T47D (cell line): ENCODE results near the gene ZNF785.

Experiments used
- DNase-seq, 2 experiments: peaks; one replicate each; pipeline versions ENCODE4 v3.0.0 to v3.0.0-alpha.2; 2011 to 2012; ENCODE audit warnings: low read depth in 1 of 2, low spot score in 1 of 2
- JUND ChIP-seq: IDR thresholded peaks from 2 replicates; pipeline ENCODE4 v1.6.1; 2012; ENCODE audit warnings: low read depth
- in situ Hi-C: cut with HindIII; loops from 2 replicates; pipeline ENCODE4 v1.10.0; 2016; ENCODE audit warnings: low sequenced_read_pairs, low pct_unique_long_range_greater_than_20kb

The ZNF785 gene

DNA sequence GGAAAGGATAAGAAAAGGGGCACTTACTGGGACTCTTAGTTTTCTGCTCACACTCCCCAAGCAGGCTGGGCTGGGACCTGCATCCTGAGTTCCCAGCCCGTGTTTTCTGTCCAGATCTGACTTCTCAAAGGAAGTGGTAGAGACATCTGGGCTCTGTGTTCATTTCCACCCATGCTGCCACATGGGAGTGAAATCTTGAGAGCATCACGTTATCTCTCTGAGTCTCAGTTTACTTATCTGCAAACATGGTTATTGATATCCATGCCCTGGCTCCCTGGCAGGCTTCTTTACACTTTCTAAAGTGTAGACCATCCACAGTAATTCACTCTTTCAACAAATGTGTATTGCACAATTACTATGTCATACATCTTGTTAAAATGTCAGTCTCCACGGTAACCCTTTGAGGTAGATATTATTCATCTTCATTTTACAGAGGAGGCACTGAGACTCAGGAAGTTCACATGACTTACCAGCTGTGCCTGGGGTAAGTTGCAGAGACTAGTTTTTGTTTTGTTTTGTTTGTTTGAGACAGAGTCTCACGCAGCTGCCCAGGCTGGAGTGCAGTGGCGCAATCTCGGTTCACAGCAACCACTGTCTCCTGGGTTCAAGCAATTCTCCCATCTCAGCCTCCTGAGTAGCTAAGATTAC, 17.4 kb downstream of the ZNF785 start:
- in situ Hi-C loops: no loop called here
- TF ChIP-seq JUND: no peak
- no peak for DNase-seq

DNA sequence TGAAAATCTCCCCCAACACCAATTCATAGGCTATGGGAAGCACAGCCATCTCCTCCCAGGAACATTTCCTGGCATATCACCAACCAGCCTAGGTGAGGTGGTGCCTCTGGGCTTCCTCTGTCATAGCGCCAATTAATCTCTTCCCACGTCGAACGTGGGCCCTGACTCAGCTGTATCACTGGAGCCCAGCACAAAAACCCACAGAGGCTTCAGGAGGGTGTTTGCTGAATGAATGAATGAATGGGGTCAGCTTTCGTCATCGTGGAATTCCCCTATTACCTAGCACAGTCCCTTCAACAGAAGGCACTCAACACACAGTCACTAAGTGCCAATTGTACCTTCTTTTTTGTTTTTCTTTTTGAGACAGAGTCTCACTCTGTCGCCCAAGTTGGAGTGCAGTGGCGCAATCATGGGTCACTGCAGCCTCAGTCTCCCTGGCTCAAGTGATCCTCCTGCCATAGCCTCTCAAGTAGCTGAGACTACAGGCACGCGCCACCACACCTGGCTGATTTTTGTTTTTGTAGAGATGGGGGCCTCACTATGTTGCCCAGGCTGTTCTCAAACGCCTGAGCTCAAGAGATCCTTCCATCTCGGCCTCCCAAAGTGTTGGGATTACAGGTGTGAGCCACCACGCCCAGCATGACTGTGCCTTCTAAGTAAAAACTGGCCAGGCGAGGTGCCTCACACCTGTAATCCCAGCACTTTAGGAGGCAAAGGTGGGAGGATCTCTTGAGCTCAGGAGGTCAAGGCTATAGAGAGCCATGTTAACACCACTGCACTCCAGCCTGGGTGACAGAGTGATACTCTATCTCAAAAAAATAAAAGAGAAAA, 18.1 kb downstream of the ZNF785 start:
- in situ Hi-C loops: no loop called here
- TF ChIP-seq JUND: no peak
- DNase-seq: no peak

DNA sequence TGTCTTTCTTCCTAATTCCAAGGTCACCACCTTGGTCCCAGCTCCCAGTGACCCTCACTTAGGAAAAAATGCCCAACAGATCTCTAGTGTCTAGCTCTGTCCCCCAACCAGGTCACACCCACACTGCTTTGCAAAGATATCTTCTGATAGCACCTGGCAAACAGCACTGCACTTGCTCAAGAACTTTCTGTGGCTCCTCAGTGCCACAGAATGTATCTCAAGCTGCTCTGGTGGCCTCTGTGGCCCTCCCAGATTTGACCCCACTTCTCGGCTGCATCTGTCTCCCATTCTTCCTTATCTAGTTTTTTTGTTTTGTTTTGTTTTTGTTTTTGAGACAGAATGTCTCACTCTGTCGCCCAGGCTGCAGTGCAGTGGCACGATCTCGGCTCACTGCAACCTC, 19.0 kb downstream of the ZNF785 start:
- DNase-seq: no peak
- TF ChIP-seq JUND: no peak
- in situ Hi-C loops: no loop called here

DNA sequence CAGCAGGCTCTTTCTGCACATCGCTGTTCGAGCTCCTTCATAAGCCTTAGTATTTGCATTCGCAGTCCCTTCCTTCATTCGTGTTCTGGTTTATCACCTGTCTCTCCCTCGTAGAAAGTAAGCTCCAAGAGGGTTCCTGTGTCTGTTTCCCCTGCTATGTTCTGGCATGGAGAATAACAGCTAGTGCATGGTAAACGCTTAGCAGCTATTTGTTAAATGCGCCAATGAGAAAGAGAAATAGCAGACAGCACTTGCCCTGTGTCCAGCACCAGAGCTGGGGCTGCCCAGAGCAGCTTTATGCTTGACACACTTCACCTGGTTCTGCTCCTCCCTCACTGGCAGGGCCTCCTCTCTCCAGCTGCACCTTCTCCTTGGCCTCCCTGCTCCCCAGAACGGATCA, 19.5 kb downstream of the ZNF785 start:
- TF ChIP-seq JUND: no peak
- no peak for DNase-seq
- in situ Hi-C loops: no loop called here

DNA sequence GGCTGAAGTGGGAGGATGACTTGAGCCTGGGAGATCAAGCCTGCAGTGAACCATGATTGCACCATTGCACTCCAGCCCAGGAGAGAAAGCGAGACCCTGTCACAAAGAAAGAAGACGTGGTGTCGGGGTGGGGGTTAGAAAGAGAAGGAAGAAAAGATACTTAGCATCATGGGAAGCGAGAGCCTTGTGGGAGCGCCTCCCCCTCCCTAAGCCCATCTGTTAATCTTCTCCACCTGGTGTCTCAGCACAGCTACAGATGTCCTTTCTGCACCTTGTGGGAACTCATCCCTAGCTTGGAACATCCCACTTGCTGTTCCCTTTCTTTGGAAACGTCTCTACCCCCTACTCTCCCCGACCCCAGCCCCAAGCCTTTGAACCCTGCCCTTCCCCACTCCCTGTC, 20.0 kb downstream of the ZNF785 start:
- DNase-seq: no peak
- in situ Hi-C loops: no loop called here
- no peak for TF ChIP-seq JUND

DNA sequence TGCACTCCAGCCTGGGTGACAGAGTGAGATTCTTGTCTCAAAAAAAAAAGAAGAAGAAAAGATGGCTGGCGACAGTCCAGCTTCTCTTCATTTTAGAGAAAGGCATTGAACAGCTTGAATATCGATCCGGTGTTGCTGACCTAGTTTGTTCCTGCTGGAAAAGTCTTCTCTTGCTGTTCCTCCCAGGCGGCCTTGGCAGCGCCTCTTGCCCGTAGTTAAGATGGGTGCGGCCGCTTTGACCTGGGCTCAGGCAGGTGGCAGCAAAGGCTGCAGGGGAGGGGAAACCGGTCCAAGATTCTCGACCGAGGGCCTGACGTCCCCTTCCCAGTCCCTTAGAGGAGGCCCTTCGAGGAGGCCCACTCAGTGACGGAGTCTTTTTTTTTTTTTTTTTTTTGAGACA, 23.5 kb downstream of the ZNF785 start:
- DNase-seq: peak in 1 of 2 experiments; percentile 22
- in situ Hi-C loops: no loop called here
- TF ChIP-seq JUND: no peak

DNA sequence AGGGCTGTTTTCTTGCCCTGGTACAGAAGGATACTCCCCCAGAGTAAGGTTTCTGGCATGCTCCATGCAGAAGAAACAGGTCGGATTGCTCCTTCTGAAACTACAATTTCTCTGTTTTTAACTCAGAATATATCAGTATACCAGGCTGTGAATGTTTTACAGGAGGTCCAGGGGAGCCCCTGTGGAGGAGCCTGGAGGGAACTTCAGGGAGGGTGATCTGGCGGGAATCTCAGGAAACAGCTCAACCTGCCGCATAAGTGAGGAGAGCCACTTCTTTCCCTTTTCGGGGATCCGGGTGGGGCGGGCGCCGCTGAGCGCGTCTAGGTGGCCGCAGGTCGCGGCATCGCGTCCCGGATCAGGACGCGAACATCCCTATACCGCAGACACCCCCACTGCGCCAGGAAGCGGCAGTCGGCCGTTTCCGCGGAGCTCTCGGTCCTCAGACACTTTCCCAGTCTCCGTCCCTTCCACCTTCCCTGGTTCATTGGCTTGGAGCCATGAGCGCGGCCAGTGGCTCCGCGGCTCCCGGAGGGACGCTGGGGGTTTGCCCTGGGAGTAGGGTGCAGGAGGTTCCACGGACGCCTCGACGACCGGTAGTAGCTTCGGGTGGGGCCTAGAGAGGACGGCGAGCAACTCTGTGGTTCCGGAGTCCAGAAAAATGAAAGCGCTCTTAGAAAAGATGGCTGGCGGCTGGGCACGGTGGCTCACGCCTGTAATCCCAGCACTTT, 24.2 kb downstream of the ZNF785 start:
- peak in 1 of 2 experiments; percentile 39 for DNase-seq
- in situ Hi-C loops: no loop called here
- TF ChIP-seq JUND: no peak

DNA sequence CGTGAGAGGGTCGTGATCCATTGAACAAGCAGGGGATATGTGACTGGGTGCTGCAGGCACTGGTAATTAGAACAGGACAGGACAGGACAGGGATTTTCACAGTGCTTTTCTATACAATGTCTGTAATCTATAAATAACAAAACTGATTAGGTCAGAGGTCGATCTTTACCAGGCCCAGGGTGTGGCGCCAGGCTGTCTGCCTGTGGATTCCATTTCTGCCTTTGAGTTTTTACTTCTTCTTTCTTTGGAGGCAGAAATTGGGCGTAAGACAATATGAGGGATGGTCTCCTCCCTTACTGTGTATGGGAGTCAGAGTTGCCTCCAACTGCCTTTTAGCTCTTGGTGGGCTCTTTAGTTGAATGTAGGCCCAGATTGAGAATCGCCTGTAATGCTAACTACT, 25.8 kb downstream of the ZNF785 start:
- DNase-seq: no peak
- in situ Hi-C loops: no loop called here
- TF ChIP-seq JUND: no peak

DNA sequence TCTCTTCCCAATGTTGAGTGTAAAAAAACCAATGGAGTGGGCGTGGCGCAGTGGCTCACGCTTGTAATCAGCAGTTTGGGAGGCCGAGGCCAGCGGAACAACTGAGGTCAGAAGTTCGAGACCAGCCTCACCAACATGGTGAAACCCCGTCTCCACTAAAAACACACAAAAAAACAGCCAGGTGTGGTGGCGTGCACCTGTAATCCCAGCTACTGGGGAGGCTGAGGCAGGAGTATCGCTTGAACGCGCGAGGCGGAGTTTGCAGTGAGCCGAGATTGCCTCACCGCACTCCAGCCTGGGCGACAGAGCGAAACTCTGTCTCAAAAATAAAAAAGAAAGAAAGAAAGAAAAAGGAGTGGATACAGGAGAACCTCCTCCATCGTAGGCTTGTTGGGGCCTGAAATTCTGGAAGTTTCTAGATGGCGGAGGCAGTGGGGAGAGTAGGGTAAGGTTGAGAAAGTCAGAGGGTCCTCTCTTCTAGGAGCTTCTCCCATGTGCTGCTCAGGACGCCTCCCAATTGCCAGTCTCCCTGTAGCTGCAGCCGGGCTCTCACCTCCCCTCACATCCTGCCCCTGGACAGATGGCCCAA, 26.6 kb downstream of the ZNF785 start:
- DNase-seq: no peak
- TF ChIP-seq JUND: no peak
- in situ Hi-C loops: no loop called here

DNA sequence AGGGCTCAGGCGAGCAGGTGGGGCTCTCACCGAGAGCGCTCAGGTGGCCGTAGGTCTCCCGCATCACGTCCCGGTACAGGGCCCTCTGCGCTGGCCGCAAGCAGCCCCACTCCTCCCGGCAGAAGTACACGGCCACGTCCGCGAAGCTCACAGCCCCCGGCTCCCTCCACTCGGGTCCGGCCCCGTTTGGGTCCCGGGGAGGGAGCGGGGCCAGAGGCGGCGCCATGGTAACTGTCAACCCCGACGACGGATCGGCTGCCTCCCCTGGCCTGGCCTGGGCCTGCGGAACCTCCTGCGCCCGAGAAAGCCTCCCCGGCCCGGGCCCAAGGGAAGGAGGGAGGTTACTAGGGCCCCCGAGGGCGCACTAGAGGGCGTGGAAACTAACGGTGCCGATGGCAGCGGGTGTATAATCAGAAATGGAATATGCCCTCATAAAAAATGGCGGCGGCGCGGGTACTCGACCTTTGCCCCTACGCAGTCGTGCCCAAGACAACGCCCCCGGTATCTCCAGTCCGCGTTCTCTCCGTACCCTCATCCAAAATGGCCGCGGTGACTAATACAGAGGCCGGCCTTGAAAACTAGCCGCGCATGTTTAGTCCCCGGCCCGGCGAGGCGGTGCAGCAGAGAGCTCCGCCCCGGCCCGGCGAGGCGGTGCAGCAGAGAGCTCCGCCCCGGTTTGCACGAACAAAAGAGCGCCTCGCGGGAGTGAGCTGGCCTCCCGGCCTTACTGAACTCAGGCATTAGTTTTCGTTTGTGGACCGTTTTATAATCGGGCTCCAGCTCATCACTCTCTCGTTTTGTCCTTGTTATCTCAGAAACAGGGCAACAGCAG, 27.3 kb downstream of the ZNF785 start, which contains the start of gene ZNF764:
ZNF764 (minus strand) TSS at position 418 of the 832 bp plus-strand sequence; CDS start at position 226, 192 bp downstream.
- in situ Hi-C loops: no loop called here
- peak; percentile 96 to 99 for DNase-seq
- TF ChIP-seq JUND: no peak

DNA sequence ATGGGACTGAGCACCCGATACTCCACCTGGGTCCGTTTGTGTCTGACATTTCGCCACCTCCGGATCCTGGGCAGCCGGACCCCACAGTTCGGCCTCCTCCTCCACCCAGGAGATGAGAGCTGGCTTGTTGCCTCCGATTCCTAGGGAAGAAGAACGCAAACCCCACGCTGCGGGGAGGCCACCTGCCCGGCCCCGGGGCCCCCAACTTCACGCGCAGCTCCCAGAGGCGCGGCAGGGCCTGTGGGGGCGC, 27.9 kb downstream of the ZNF785 start:
- TF ChIP-seq JUND: no peak
- in situ Hi-C loops: no loop called here
- no peak for DNase-seq

DNA sequence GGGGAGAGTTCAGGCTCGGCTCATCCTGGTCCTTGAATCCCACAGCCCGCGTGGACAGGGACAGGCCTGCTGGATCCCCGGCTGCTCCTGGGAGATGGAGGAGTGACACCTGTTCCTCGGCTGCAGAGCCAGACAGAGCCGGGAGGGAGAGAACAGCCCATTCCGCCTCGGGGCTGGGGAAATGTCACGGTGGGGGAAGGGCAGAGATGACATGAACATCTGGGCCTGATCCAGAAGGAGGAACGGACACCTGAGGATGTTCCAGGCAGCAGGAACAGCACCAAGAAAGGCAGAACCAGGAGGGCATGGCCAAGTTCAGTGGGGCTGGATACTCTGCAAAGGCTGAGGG, 29.4 kb downstream of the ZNF785 start:
- no peak for TF ChIP-seq JUND
- peak in 1 of 2 experiments; percentile 55 for DNase-seq
- in situ Hi-C loops: no loop called here
